ENCODE measurements around the gene ZBTB12.

GRCh38 chr6:31922942-31923341 lies 21.1 kb upstream of the ZBTB12 start:
- TF ChIP-seq CTCF (IDR thresholded peaks at IDR 0.05) (no peak), EP300 (IDR thresholded peaks at IDR 0.05) (no peak), POLR2A (IDR thresholded peaks at IDR 0.05) (no peak)
